ENCODE data around the gene DUOX1. TPM values are rescaled to one million over a fixed set of nuclear protein-coding genes. Genes with fewer than 3 reads are reported as not detected.

The DUOX1 gene
- total and polyA plus RNA-seq, 11 donors = 0.11 to 1.6 (median 0.52) TPM

DNA sequence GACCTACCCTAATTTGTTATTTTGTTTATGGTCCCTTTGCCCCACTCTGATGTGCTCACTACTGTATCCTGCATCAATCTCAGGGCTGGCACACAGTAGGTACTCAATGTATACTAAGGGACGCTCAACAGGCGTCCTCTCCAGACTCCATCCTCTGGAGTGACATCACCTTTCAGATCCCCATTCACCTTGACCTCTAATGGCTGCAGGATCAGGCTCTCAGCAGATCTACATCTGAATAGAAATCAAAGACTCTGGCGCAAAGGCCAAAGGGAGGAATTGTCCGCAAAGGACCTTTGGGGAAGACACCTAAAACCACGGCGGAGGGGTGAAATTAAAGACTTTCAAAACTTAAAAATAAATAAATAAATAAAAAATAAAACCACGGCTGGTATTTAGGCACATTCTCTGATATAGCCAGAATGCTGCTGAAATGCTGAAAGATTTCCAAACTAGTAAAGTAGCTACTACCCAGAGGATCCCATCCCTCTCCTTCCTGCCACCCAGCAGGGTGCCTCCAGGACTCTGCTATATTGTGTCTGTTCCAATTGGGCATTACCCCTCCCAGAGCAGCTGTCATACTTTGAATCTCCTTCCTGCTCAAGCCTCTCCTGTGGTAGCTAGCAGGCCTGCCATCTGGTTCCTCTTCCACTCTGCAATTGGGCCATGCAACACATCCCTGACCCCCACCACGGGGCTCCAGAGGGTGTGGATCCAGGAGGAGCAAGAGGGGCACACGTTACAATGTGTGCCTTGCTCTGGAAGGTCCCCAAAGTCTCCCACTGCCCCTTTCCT lies 51.9 kb downstream of the DUOX1 start:
- no peak for ATAC-seq
- no peaks in the 10 kb centered on the region for H3K27me3 ChIP-seq
- 83 to 89% (median 86%) methylated on average over 9 of the region's 9 CpGs for WGBS, 4 donors

DNA sequence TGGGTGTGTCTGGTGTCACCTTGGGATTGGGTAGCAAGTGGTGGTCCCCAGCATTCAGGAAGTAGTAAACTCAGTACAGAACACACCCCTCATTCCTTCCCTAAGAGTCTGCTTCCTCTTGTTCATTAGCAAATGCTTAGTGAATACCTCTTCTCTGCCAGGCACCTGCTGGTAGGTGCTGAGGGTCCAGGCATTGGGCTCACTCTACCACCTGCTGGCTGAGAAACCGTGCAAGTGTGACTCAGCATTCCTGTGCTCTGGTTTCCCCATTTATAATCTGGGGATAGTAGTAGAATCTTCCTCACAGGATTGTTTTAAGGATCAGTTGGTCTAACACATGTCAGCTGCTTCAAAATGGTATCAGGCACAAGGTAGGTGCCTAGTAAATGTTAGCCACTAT lies 53.2 kb downstream of the DUOX1 start:
- TF ChIP-seq, protein P1, sequence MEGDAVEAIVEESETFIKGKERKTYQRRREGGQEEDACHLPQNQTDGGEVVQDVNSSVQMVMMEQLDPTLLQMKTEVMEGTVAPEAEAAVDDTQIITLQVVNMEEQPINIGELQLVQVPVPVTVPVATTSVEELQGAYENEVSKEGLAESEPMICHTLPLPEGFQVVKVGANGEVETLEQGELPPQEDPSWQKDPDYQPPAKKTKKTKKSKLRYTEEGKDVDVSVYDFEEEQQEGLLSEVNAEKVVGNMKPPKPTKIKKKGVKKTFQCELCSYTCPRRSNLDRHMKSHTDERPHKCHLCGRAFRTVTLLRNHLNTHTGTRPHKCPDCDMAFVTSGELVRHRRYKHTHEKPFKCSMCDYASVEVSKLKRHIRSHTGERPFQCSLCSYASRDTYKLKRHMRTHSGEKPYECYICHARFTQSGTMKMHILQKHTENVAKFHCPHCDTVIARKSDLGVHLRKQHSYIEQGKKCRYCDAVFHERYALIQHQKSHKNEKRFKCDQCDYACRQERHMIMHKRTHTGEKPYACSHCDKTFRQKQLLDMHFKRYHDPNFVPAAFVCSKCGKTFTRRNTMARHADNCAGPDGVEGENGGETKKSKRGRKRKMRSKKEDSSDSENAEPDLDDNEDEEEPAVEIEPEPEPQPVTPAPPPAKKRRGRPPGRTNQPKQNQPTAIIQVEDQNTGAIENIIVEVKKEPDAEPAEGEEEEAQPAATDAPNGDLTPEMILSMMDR (IDR thresholded peaks at IDR 0.05) = no peak
- TF ChIP-seq POLR2A (IDR thresholded peaks at IDR 0.05) = no peak
- Histone ChIP-seq H3K27me3 (peaks cover 0 to 4% (median 0%) of the 10 kb centered on the region in 9 donors), H3K36me3 (no peaks in the 10 kb centered on the region), H3K4me1 (peaks cover 0 to 22% (median 6%) of the 10 kb centered on the region in 12 donors), H3K9me3 (no peaks in the 10 kb centered on the region), H3K4me3 (no peak overlapping the region), H3K27ac (no peak overlapping the region)
- DNase-seq (no peak), ATAC-seq (no peak)
- WGBS, 4 donors = 40 to 60% (median 49%) methylated on average over 1 of the region's 1 CpG
- intact Hi-C loops (cut with DNase I) = no loop called here

More for the DNA sequence above, 51.9 kb downstream of the DUOX1 start:
- intact Hi-C loops (cut with DNase I) = no loop called here
- H3K9me3 ChIP-seq = no peaks in the 10 kb centered on the region
- no peak overlapping the region for H3K4me3 ChIP-seq
- H3K27ac ChIP-seq = no peak overlapping the region
- peaks cover 0 to 17% (median 4%) of the 10 kb centered on the region in 12 donors for H3K4me1 ChIP-seq
- no peak for TF ChIP-seq POLR2A (IDR thresholded peaks at IDR 0.05)
- TF ChIP-seq, protein P1 (IDR thresholded peaks at IDR 0.05) = no peak
- H3K36me3 ChIP-seq = peaks cover 0 to 5% (median 0%) of the 10 kb centered on the region in 9 donors
- DNase-seq = no peak

DNA sequence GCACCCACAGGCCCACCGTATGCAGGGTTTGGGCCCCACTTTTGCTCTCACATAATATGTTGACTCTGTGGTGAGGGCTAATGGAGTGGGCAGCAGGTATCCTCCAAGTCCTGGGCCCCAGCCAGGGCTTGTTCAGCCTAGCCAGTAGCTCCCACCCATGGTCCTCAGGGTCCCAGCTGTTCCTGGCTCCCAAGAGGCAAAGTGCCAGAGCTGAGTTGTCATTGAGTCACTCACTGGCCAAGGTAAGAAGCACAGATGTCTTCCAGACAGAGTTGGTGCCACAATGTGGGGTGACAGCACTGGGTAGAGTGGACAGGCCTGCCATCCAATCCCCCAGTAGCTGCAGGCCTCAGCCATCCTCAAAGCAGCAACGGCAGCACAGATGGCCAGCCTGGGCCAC lies 53.7 kb downstream of the DUOX1 start:
- intact Hi-C loops (cut with DNase I) = no loop called here
- Histone ChIP-seq H3K4me3 (no peak overlapping the region), H3K27me3 (peaks cover 0 to 9% (median 0%) of the 10 kb centered on the region in 9 donors), H3K36me3 (no peaks in the 10 kb centered on the region), H3K9me3 (no peaks in the 10 kb centered on the region), H3K27ac (no peak overlapping the region), H3K4me1 (peaks cover 0 to 27% (median 7%) of the 10 kb centered on the region in 12 donors)
- DNase-seq (no peak), ATAC-seq (no peak)
- WGBS, 4 donors = 93 to 100% (median 98%) methylated on average over 2 of the region's 2 CpGs
- TF ChIP-seq, protein P1 (IDR thresholded peaks at IDR 0.05) = no peak
- TF ChIP-seq POLR2A (IDR thresholded peaks at IDR 0.05) = no peak

DNA sequence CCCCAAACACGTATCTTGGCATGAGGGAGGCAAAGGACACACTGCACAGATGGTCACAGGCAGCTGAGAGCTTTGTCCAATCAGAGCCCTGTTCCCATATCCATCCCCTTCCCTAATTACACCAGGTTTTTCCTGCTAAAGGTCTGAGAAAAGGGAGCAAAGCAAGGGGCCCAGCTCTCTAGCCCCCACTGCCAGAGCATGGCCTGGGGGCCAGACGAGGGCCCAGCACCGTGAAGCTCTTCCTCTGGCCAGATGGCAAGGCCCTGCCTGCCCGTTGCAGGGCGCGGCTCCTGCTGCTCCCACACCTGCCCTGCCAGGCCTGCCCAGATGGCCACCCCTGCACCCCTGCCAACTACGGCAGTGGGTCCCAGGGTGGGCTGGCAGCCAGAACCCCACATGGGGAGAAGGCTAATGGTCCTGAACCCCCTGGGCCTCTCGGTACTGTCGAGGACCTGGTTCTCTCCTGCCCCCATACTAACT lies 54.8 kb downstream of the DUOX1 start:
- intact Hi-C loops (cut with DNase I) = no loop called here
- H3K4me3 ChIP-seq = no peak overlapping the region
- H3K9me3 ChIP-seq = no peaks in the 10 kb centered on the region
- no peaks in the 10 kb centered on the region for H3K36me3 ChIP-seq
- DNase-seq = no peak
- H3K27ac ChIP-seq = no peak overlapping the region
- no peak for ATAC-seq
- peaks cover 0 to 32% (median 9%) of the 10 kb centered on the region in 12 donors for H3K4me1 ChIP-seq
- WGBS, 4 donors = 87 to 92% (median 91%) methylated on average over 9 of the region's 9 CpGs
- TF ChIP-seq, protein P1 (IDR thresholded peaks at IDR 0.05) = no peak
- no peak for TF ChIP-seq POLR2A (IDR thresholded peaks at IDR 0.05)
- H3K27me3 ChIP-seq = peaks cover 0 to 10% (median 0%) of the 10 kb centered on the region in 9 donors
